AG04450 (cell line): Measurements from ENCODE around the gene ACTL6B. TPM values are rescaled to one million over a fixed set of nuclear protein-coding genes. Genes with fewer than 3 reads are reported as not detected.

ENCODE experiments used
- CTCF ChIA-PET: fragments of 300-600, 350-600 bp; formaldehyde crosslinking; extraction: SDS; loops from one replicate; lab custom pipeline; 2022; ENCODE audit warnings: antibody characterized with exemption, inconsistent platforms; lab: Charles Lee
- POLR2A ChIA-PET: fragments of 350-600 bp; formaldehyde crosslinking; extraction: SDS; loops from one replicate; lab custom pipeline; 2021; ENCODE audit warnings: antibody characterized with exemption, inconsistent platforms; lab: Yijun Ruan, JAX
- DNase-seq: peaks from one replicate; pipeline ENCODE4 v3.0.0-alpha.2; 2011; ENCODE audit warnings: low read depth, low spot score
- H3K27ac ChIP-seq: one replicate; pipeline ENCODE4 v1.5.1; 2012; ENCODE audit warnings: low read depth, low read length, control low read depth
- H3K27me3 ChIP-seq: one replicate; pipeline ENCODE4 v1.6.0; 2012; ENCODE audit warnings: low read length; ENCODE audit not compliant: control insufficient read depth, insufficient read depth
- H3K4me3 ChIP-seq: 2 replicates; pipeline ENCODE4 v1.5.1; 2011; ENCODE audit warnings: mild to moderate bottlenecking, low read depth, low read length, control low read depth
- H3K9me3 ChIP-seq: 2 replicates; pipeline ENCODE4 v1.5.1; 2012; ENCODE audit warnings: low read length; ENCODE audit not compliant: control insufficient read depth, insufficient read depth
- polyA plus RNA-seq: library from polyadenylated mRNA; depleted of rRNA; stranded (reverse); fragments of >200 nt; gene quantifications from 2 replicates; pipeline ENCODE4 v1.2.3, GENCODE V29; 2011; rRNA removed
- TF ChIP-seq, protein P1 (sequence below): IDR thresholded peaks from 2 replicates; pipeline ENCODE4 v1.5.1; 2011; ENCODE audit warnings: low read depth, low read length, control low read depth, inconsistent platforms

The ACTL6B gene
- polyA plus RNA-seq, 1 experiment = not detected

DNA sequence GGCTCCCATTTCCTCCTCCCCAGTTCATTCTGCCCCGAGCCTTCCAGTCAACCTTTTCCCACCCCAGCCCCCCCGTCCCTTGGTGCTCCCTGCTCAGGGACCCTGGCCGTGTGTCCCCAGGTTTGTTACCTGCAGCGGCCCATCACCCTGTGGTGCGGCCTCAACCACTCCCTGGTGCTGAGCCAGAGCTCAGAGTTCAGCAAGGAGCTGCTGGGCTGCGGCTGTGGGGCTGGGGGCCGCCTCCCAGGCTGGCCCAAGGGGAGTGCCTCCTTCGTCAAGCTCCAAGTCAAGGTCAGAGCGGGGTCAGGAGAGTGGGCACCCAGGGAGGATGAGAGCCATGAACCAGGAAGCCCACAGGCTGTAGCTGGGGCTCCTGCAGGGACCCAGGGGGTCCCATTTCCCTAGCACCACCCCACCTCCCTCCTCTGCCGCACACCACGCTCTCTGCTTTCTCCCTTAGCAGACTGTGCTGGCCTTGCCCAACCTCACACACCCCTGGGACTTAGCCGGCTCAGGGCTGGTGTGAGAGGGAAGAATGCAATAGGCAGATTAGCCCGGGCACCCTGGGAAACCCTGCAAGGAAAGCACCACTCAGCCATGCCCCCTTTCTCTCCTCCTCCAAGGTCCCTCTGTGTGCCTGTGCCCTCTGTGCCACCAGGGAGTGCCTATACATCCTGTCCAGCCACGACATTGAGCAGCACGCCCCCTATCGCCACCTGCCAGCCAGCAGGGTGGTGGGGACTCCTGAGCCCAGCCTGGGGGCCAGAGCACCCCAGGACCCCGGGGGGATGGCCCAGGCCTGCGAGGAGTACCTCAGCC, 56.1 kb downstream of the ACTL6B start:
- no peaks in the 10 kb centered on the region; the same call in 1 of the 2 replicates for H3K9me3 ChIP-seq
- TF ChIP-seq, protein P1, sequence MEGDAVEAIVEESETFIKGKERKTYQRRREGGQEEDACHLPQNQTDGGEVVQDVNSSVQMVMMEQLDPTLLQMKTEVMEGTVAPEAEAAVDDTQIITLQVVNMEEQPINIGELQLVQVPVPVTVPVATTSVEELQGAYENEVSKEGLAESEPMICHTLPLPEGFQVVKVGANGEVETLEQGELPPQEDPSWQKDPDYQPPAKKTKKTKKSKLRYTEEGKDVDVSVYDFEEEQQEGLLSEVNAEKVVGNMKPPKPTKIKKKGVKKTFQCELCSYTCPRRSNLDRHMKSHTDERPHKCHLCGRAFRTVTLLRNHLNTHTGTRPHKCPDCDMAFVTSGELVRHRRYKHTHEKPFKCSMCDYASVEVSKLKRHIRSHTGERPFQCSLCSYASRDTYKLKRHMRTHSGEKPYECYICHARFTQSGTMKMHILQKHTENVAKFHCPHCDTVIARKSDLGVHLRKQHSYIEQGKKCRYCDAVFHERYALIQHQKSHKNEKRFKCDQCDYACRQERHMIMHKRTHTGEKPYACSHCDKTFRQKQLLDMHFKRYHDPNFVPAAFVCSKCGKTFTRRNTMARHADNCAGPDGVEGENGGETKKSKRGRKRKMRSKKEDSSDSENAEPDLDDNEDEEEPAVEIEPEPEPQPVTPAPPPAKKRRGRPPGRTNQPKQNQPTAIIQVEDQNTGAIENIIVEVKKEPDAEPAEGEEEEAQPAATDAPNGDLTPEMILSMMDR = no peak
- DNase-seq = no peak
- ChIA-PET CTCF (no interaction called here), POLR2A (no interaction called here)
- no peak overlapping the region for H3K4me3 ChIP-seq
- H3K27ac ChIP-seq = no peak overlapping the region
- H3K27me3 ChIP-seq = no peaks in the 10 kb centered on the region

DNA sequence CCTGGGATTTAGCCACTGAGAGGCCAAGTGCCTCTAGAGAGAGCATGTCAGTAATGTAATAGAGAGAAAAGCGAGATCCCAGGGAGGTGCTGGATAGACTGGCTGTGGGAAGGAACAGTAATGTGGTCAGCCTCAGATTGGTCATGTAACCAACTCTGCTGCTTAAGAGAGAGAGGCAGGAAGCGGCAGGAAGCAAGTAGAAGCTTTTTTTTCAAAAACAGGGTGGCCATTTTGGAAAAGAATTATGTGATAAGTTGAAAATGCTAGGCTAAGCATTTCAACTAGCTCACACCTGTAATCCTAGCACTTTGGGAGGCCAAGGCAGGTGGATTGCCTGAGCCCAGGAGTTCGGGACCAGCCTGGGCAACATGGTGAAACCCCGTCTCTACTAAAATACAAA, 57.8 kb downstream of the ACTL6B start:
- ChIA-PET CTCF (no interaction called here), POLR2A (interaction anchor here (1.0 to 1.5 kb wide), 2 partner anchors 9 to 12 kb away, joined by 3 read pairs; partner anchors contain the start of genes FBXO24 and LRCH4)
- Histone ChIP-seq H3K27ac (no peak overlapping the region), H3K27me3 (no peaks in the 10 kb centered on the region), H3K4me3 (no peak overlapping the region), H3K9me3 (no peaks in the 10 kb centered on the region)
- DNase-seq = no peak
- TF ChIP-seq, protein P1 = no peak

DNA sequence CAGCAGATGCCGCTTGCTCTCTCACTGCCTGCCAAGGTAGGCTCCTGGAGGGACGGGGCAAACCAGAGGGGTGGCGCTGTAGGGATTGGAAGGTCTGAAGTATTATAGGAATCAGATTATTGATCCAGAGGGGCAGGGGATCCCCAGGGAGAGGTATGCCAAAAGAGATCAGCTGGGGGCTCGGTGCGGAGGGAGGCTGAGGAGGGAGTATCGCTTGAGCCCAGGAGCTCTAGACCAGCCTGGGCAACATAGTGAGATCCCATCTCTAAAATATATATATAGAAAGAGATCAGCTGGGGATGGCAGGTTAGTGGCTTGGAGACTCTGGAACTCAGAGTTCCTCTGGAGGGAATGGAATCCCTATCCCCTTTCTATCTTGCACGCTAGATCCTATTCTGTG, 61.1 kb downstream of the ACTL6B start:
- Histone ChIP-seq H3K27me3 (no peaks in the 10 kb centered on the region), H3K27ac (no peak overlapping the region), H3K4me3 (no peak overlapping the region), H3K9me3 (no peaks in the 10 kb centered on the region)
- POLR2A ChIA-PET = interaction anchor here (3.3 kb wide), 1 partner anchor 9 kb away, joined by 9 read pairs; the partner anchor contains the start of genes FBXO24 and LRCH4
- CTCF ChIA-PET = no interaction called here
- TF ChIP-seq, protein P1 = no peak
- DNase-seq = no peak

Other genes starting within 250 kb of the ACTL6B start
- 0.89 and 1.5 TPM in 2 replicates for gene ZCWPW1, start 227.7 kb downstream of the ACTL6B start, polyA plus RNA-seq
- gene MEPCE, start 226.6 kb downstream of the ACTL6B start, polyA plus RNA-seq = 9.1 and 10.1 TPM in 2 replicates
- 7.5 and 11.8 TPM in 2 replicates for gene PPP1R35, start 220.0 kb downstream of the ACTL6B start, polyA plus RNA-seq
- gene SPACDR, start 192.2 kb downstream of the ACTL6B start, polyA plus RNA-seq = 0.76 and 1.3 TPM in 2 replicates
- 10.2 and 11.3 TPM in 2 replicates for gene TSC22D4, start 177.2 kb downstream of the ACTL6B start, polyA plus RNA-seq
- gene NYAP1, start 172.5 kb downstream of the ACTL6B start, polyA plus RNA-seq = 0.35 and 0.38 TPM in 2 replicates
- gene AGFG2, start 117.2 kb downstream of the ACTL6B start, polyA plus RNA-seq = 5.7 and 6.4 TPM in 2 replicates
- not detected in 2 replicates for gene SAP25, start 82.5 kb downstream of the ACTL6B start, polyA plus RNA-seq
- 11.3 and 12.9 TPM in 2 replicates for gene LRCH4, start 70.3 kb downstream of the ACTL6B start, polyA plus RNA-seq
- 0.29 and 0.33 TPM in 2 replicates for gene FBXO24, start 70.1 kb downstream of the ACTL6B start, polyA plus RNA-seq
- 164 and 227 TPM in 2 replicates for gene PCOLCE, start 54.1 kb downstream of the ACTL6B start, polyA plus RNA-seq
- gene MOSPD3, start 43.9 kb downstream of the ACTL6B start, polyA plus RNA-seq = 9.1 and 10.0 TPM in 2 replicates
- gene TFR2, start 14.9 kb downstream of the ACTL6B start, polyA plus RNA-seq = 0.05 and 0.06 TPM in 2 replicates
- gene GNB2, start 17.3 kb upstream of the ACTL6B start, polyA plus RNA-seq = 68.4 and 114 TPM in 2 replicates
- gene GIGYF1, start 37.8 kb upstream of the ACTL6B start, polyA plus RNA-seq = 4.4 and 5.2 TPM in 2 replicates
- gene POP7, start 49.7 kb upstream of the ACTL6B start, polyA plus RNA-seq = 17.7 and 20.0 TPM in 2 replicates
- not detected in 2 replicates for gene EPO, start 64.0 kb upstream of the ACTL6B start, polyA plus RNA-seq
- gene ZAN, start 77.1 kb upstream of the ACTL6B start, polyA plus RNA-seq = not detected in 2 replicates
- 43.8 and 46.5 TPM in 2 replicates for gene EPHB4, start 171.1 kb upstream of the ACTL6B start, polyA plus RNA-seq
- gene SLC12A9, start 196.3 kb upstream of the ACTL6B start, polyA plus RNA-seq = 10.8 and 11.2 TPM in 2 replicates
- gene TRIP6, start 210.9 kb upstream of the ACTL6B start, polyA plus RNA-seq = 65.9 and 67.3 TPM in 2 replicates
- gene SRRT, start 218.7 kb upstream of the ACTL6B start, polyA plus RNA-seq = 42.4 and 51.8 TPM in 2 replicates
- 0.48 and 1.3 TPM in 2 replicates for gene UFSP1, start 233.3 kb upstream of the ACTL6B start, polyA plus RNA-seq
- 0.24 and 0.35 TPM in 2 replicates for gene ACHE, start 239.4 kb upstream of the ACTL6B start, polyA plus RNA-seq